ENCODE results near the gene C3orf85.

C3orf85 gene

DNA sequence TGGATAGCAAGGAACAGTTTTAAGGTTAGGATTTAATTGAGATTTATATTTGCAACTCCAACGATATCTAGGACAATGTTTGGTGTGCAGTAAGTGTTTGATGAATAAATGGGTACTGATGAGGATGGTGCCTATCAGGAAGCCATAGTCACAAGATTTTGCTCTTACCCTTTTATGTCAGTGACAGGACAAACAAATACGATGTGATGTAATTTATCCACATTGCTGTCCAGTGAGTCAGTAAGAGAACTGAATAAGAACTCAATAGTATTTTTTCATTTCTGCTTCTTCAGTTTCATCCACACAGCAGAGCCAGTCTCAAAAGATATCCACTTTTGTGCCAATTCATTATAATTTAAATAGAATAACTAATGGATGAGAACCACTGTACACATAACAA is 18.5 kb downstream of the C3orf85 start:
- DNase-seq, result no peak

DNA sequence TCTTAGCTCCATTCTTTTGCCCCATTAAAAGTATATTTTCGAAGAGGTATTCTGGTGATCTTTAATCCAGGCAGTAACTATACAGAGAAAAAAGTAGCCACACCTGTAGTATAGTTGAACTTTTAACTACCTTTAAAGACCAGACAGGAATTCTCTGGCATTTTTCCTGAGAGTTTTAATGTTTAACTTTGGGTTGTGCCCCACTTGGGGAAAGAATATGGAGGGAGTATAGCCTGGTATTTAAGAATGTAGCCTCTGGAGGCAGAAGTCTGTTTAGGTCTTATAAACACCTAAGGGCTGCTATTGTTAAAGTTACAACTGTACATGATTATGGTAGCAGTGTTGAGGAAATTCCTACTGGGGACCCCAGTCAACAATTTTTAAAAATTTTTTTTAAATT is 19.3 kb downstream of the C3orf85 start:
- DNase-seq, result no peak

DNA sequence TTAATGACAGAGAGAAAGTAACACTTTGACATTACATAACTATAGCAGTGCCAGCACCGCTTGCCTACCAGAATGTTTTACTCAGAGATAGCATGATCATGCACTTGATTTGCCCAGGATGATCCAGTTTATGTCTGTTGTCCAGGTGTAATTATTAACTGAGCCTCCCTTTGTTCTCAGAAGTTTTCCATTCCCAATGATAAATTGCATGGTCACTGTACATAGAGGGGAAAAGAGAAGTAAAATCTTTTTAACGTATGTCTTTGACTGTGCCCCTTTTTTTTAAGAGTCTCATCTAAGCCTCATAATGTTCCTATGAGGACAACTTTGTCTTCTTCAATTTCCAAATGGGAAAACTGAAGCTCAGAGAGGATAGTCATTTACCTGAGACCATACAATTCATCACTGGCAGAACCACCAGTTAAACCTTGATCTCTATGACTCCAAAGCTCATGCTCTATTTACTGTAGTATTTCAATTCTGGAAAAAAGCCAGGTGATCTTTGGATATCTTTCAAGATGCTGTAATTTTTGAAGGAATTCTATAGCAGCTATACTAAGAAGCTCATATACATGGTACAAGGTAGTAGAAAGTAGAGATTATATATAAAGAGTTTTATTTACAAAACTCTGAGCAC is 25.1 kb downstream of the C3orf85 start:
- DNase-seq, result no peak

DNA sequence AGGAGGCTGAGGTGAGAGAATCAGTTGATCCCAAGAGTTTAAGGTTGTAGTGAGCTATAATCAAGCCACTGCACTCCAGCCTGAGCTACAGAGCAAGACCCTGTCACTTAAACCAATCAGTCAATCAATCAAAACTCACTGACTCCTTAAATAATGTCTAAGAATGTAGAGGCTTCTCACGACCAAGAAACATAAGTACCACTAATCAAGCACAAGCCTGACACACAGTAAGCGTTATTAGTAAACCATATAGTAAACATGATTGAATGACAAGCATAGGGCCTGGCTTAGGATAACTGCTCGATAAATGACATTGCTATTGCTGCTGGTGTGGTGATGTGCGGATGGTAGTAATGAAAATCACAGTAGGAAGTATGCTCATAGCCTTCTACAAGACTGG is 29.4 kb downstream of the C3orf85 start:
- DNase-seq, result no peak

GRCh38 chr3:109171479-109171878 is 35.0 kb downstream of the C3orf85 start:
- DNase-seq, result no peak

GRCh38 chr3:109175411-109175810 is 38.9 kb downstream of the C3orf85 start:
- DNase-seq, result no peak

DNA sequence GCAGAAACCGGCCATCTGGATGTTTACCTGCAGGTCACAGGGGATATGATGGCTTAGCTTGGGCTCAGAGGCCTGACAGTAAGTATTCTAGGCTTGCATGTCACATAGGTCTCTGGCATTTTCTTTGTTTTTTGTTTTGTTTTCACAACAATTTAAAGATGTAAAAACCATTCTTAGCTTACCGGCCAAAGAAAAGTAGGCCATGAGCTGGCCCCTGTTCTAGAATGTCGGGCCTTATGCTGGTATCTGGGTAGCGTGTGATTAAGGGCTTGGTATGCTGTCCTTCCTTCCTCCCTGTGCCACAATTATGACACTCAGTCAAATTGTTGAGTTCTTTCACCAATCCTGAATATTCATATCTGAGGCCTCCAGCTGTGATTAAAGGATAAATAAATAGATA is 40.2 kb downstream of the C3orf85 start:
- DNase-seq, result no peak

DNA sequence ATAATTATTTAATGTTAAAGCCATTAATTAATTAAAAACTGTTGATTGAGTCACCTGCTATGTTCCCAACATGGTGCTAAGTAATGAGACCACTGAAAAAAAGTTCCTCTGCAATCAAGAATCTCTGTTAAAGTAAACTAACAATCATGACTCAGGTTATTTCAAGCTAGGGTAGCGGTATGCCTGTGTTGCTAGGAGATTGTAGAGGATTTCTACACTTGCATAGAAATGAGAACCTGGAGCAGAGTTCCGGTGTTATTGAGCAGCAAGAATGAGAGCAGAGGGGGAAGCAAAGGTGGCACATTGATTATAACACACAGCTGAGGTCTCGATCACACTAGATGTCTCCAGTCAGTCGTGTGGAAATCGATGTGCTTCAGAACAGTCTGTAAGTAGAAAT is 41.4 kb downstream of the C3orf85 start:
- no peak for DNase-seq

DNA sequence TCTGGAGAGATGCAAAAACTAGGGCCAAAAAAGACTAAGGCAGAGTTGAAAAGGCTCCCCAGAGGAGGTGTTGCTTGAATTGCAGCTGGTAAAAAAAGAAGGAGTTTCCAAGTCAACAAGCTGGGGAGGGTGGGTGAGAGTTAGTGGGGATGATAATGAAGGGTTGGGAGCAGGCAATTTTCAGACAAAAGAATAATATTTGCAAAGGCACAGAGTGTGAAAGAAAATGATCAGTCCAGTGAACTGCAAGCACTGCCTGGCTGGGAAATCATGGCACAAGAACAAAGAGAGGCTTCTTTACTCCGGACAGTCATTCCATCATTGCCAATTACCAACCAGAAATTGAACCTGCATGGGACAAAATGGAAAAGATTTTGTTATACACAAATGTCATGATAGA is 42.2 kb downstream of the C3orf85 start:
- DNase-seq, result no peak

- DNase-seq, result no peak
Observed at GRCh38 chr3:109184726-109185125, 48.2 kb downstream of the C3orf85 start.

GRCh38 chr3:109187390-109187789 is 50.9 kb downstream of the C3orf85 start:
- DNase-seq, result no peak

DNA sequence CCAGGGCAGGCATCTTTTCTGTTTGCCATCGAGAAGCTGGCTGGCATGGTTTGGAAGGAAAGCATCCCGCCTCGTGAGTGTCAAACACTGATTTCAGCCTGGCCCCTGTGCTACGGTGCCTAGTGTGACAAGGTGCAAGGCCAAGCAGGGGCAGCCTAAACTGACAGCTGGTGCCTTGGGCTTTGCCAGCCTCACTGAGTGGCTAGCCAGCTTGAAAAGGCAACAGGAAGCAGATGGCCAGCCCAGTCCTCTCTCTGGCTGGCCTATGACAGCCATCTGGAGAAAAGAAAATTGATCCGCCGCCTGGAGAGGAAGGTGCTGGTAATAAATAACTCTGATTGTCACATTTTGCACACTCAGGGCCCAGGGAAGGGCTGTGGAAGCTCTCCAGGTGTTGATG is 52.2 kb downstream of the C3orf85 start:
- DNase-seq, result no peak

GRCh38 chr3:109191421-109191820 is 54.9 kb downstream of the C3orf85 start:
- no peak for DNase-seq

DNA sequence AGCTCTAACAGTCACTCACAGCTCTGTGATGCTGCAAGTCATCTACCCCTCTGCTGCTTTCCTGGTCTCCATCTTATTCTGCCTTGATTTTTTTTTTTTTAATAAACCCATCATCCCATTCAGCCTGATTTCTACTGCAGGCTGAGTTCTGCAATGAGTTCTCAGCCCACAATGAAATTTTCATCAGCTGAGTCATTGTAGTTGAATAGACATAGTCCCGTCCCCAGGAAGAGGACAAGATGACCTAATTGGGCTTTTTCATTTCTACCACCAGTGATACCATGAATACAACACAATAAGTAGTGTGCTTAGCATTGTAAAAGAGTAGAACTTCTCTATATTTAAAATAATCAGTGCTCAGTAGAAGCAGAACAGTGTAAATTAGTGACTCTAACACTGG is 59.3 kb downstream of the C3orf85 start:
- no peak for DNase-seq
